Transverse colon (tissue), 4 donors: ENCODE measurements around the gene CMTM3. TPM values are rescaled to one million over a fixed set of nuclear protein-coding genes. Genes with fewer than 3 reads are reported as not detected.

Experiments
- DNase-seq: peaks from one replicate; pipeline ENCODE4 v3.0.0-alpha.2; 2019
- H3K27ac ChIP-seq, 4 donors: fragments of 200-600 bp; sonication (generic); 2 replicates each; pipeline ENCODE4 v1.5.1; 2016 to 2018; ENCODE audit warnings: inconsistent platforms in 4 of 4
- H3K27me3 ChIP-seq: fragments of 200-600 bp; sonication (generic); 2 replicates; pipeline ENCODE4 v1.5.1; 2017; ENCODE audit warnings: inconsistent platforms
- H3K36me3 ChIP-seq, 4 donors: fragments of 200-600 bp; sonication (generic); 2 replicates each; pipeline ENCODE4 v1.5.1; 2017 to 2019; ENCODE audit warnings: inconsistent platforms in 4 of 4
- H3K4me1 ChIP-seq, 4 donors: fragments of 200-600 bp; sonication (generic); 2 replicates each; pipeline ENCODE4 v1.5.1; 2017 to 2020; ENCODE audit warnings: inconsistent platforms in 4 of 4
- H3K4me3 ChIP-seq, 4 donors: fragments of 200-600 bp; sonication (generic); 1 replicate in 1 of 4; 2 replicates in 3 of 4; pipeline versions ENCODE4 v1.5.1 to v1.6.1; 2017 to 2019; ENCODE audit warnings: inconsistent platforms in 4 of 4
- H3K9me3 ChIP-seq, 2 donors: fragments of 200-600 bp; sonication (generic); 2 replicates each; pipeline ENCODE4 v1.5.1; 2017 to 2019; ENCODE audit warnings: inconsistent platforms in 2 of 2
- CTCF ChIP-seq, 5 experiments: fragments of 200-600 bp in 3 of 5; fragments of 450-650 bp in 2 of 5; sonication (generic) in 3 of 5; IDR thresholded peaks; 1 replicate in 2 of 5; 2 replicates in 3 of 5; pipeline ENCODE4 v1.5.1; 2016 to 2017; ENCODE audit warnings: antibody characterized with exemption in 5 of 5, inconsistent platforms in 3 of 5, mild to moderate bottlenecking in 2 of 5, moderate library complexity in 1 of 5
- EP300 ChIP-seq: sonication (generic); formaldehyde crosslinking; IDR thresholded peaks from one replicate; pipeline ENCODE4 v1.6.1; 2017; ENCODE audit warnings: antibody characterized with exemption, low read depth
- POLR2A ChIP-seq: fragments of 450-650 bp; IDR thresholded peaks from one replicate; pipeline ENCODE4 v1.6.1; 2016; ENCODE audit warnings: antibody characterized with exemption, mild to moderate bottlenecking, moderate library complexity
- POLR2AphosphoS5 ChIP-seq, 3 donors: sonication (generic); formaldehyde crosslinking; IDR thresholded peaks; one replicate each; pipeline ENCODE4 v1.6.1; 2016; ENCODE audit warnings: antibody characterized with exemption in 3 of 3
- WGBS, 2 donors: methylation state at CpG; one replicate each; pipeline ENCODE4 v1.1.5; 2018; ENCODE audit warnings: low coverage in 1 of 2; 5-methylcytosine and 5-hydroxymethylcytosine counted together
- in situ Hi-C, 4 donors: fragments of 200-750 bp; cut with MboI; loops; one replicate each; pipeline versions ENCODE4 v1.15.0 to v1.15.1; 2017; ENCODE audit warnings: low sequenced_read_pairs in 3 of 4, low pct_ligation_motif_present in 1 of 4, low pct_unique_long_range_greater_than_20kb in 1 of 4
- intact Hi-C: fragments of 100-400 bp; cut with DNase I; formaldehyde crosslinking; loops from one replicate; pipeline ENCODE4 v1.15.1; 2023; ENCODE audit warnings: low total_unique reads
- total RNA-seq, 4 donors: library from RNA; depleted of rRNA; stranded (reverse); fragments of >200 nt; gene quantifications; one replicate each; pipeline ENCODE4 v1.1.0, GENCODE V29; 2016

The CMTM3 gene
- total RNA-seq, 4 donors from 2014 or later: 2.4 to 11.6 (median 6.1) TPM; not detected in 1

GRCh38 chr16:66653581-66654350 is 49.3 kb downstream of the CMTM3 start:
- intact Hi-C loops (no loop called here), in situ Hi-C loops (no loop called here)
- Histone ChIP-seq H3K36me3 (no peaks in the 10 kb centered on the region), H3K27ac (no peak overlapping the region), H3K9me3 (no peaks in the 10 kb centered on the region), H3K4me1 (peaks cover 0 to 21% (median 14%) of the 10 kb centered on the region in 4 donors), H3K4me3 (no peak overlapping the region), H3K27me3 (no peaks in the 10 kb centered on the region)
- no peak for TF ChIP-seq EP300
- 89 to 96% methylated on average over 6 of the region's 6 CpGs for WGBS, 2 donors
- no peak for DNase-seq

GRCh38 chr16:66656547-66656946 is 52.0 kb downstream of the CMTM3 start:
- WGBS, 2 donors: 80 to 96% methylated on average over 3 of the region's 3 CpGs
- Histone ChIP-seq H3K9me3 (no peaks in the 10 kb centered on the region), H3K27ac (no peak overlapping the region), H3K36me3 (no peaks in the 10 kb centered on the region), H3K4me1 (peaks cover 0 to 17% (median 10%) of the 10 kb centered on the region in 4 donors), H3K4me3 (no peak overlapping the region), H3K27me3 (no peaks in the 10 kb centered on the region)
- DNase-seq: no peak
- in situ Hi-C loops: no loop called here
- intact Hi-C loops: no loop called here
- TF ChIP-seq POLR2A: no peak
- no peak for TF ChIP-seq POLR2AphosphoS5 (IDR thresholded peaks at IDR 0.05)
- no peak for TF ChIP-seq EP300

DNA sequence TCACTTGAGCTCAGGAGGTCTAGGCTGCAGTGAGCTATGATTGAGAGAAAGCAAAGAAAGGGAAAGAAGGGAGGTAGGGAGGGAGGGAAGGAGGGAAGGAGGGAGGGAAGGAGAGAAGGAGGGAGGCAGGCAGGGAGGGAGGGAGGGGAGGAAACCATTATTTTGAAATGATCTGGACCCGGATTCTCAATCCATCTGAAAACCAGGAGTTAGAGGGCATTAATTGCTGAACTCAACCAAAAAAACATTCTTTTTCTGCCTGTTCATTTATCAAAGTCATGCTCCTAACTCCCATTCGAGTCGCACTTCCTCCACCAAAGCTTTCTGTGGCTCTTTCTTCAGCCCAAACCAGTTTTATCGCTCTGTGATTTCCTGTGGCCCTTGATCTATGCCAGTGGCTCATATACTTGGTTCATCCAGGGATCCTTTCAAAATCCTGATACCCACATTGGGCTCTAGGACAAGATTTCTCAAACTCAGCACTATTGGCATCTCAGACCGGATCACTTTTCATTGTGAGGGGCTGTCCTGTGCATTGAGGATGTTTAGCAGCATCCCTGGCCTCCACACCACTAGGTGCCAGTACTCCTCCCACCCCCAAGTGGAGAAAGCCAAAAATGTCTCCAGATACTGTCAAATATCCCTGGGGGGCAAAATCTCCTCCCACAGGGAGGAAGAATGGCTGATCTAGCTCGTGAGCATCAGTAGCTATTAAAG is 53.8 kb downstream of the CMTM3 start:
- TF ChIP-seq POLR2A (no peak), POLR2AphosphoS5 (IDR thresholded peaks at IDR 0.05) (no peak), EP300 (no peak), CTCF (IDR thresholded peaks at IDR 0.05) (no peak)
- in situ Hi-C loops (no loop called here), intact Hi-C loops (no loop called here)
- no peaks in the 10 kb centered on the region for H3K9me3 ChIP-seq
- H3K4me1 ChIP-seq: peaks cover 3 to 34% (median 17%) of the 10 kb centered on the region in 4 donors
- H3K36me3 ChIP-seq: no peaks in the 10 kb centered on the region
- 64 to 71% methylated on average over 1 to 6 of the region's 6 CpGs for WGBS, 2 donors
- H3K4me3 ChIP-seq: no peak overlapping the region
- H3K27me3 ChIP-seq: no peaks in the 10 kb centered on the region
- H3K27ac ChIP-seq: no peak overlapping the region
- DNase-seq: no peak

- H3K4me1 ChIP-seq: peaks cover 3 to 34% (median 17%) of the 10 kb centered on the region in 4 donors
- H3K36me3 ChIP-seq: no peaks in the 10 kb centered on the region
- intact Hi-C loops (no loop called here), in situ Hi-C loops (no loop called here)
- no peaks in the 10 kb centered on the region for H3K9me3 ChIP-seq
- H3K4me3 ChIP-seq: no peak overlapping the region
- DNase-seq: no peak
- TF ChIP-seq POLR2A (no peak), POLR2AphosphoS5 (IDR thresholded peaks at IDR 0.05) (no peak), EP300 (no peak), CTCF (IDR thresholded peaks at IDR 0.05) (no peak)
- 94% methylated on average over 5 of the region's 5 CpGs; no CpG with 5 or more reads in 1 of the 2 donors for WGBS, 2 donors
- H3K27me3 ChIP-seq: no peaks in the 10 kb centered on the region
- no peak overlapping the region for H3K27ac ChIP-seq
Observed at GRCh38 chr16:66658860-66659190, 54.3 kb downstream of the CMTM3 start.

DNA sequence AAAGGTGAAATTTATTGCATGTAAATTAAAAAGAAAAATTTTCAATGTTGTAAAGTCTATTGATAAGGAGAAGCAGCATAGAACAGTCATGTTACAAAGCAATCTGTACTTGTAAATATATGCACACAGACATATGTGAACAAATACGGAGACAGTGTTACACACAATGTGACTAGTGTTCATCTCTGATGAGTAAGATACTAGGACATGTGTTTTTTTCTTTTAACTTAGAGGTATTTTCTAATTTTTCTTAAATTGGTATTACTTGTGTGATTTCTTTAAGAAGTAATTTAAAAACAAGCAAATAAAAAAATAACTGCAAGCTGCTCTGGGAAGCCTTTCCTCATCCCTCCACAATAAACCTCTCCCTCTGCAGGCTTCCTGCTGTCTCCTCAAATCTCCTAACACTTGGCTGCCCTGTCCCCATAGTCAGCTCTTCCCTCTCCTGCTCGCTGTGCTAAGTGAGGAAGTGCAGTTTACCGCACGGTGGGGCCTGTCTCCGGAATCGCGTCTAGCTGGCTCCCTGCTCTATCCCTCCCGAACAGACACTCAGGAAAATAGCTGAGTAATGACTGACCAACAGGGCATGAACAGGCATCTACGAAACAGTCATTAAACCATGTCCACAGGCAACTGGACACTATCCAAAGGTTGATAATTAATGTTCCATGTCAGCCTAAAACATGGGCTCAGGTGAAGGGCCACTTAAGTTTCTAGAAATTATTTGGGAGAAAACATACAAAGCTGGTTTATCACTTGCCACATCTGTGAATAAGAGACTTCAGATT is 56.1 kb downstream of the CMTM3 start:
- Histone ChIP-seq H3K27me3 (no peaks in the 10 kb centered on the region), H3K4me3 (no peak overlapping the region), H3K9me3 (no peaks in the 10 kb centered on the region), H3K36me3 (no peaks in the 10 kb centered on the region), H3K27ac (peak overlapping the region; percentile 50 to 62 (median 57)), H3K4me1 (peaks cover 3 to 34% (median 17%) of the 10 kb centered on the region in 4 donors)
- DNase-seq: peak; percentile 38
- in situ Hi-C loops (no loop called here), intact Hi-C loops (no loop called here)
- WGBS, 2 donors: 23 to 36% methylated on average over 9 of the region's 9 CpGs
- TF ChIP-seq POLR2A (no peak), CTCF (IDR thresholded peaks at IDR 0.05) (peak in 1 of 5 experiments; percentile 9)
